Testis (tissue), 3 donors: ENCODE results near the gene BARX2. TPM values are rescaled to one million over a fixed set of nuclear protein-coding genes. Genes with fewer than 3 reads are reported as not detected.

ENCODE experiments used
- DNase-seq: peaks from one replicate; pipeline ENCODE4 v3.0.0-alpha.2; 2019
- H3K27ac ChIP-seq, 2 donors: fragments of 200-600 bp; sonication (generic); one replicate each; pipeline ENCODE4 v1.5.1; 2019
- H3K27me3 ChIP-seq: fragments of 200-600 bp; sonication (generic); one replicate; pipeline ENCODE4 v1.5.1; 2019
- H3K36me3 ChIP-seq: fragments of 200-600 bp; sonication (generic); one replicate; pipeline ENCODE4 v1.5.1; 2017; ENCODE audit warnings: low read depth; ENCODE audit errors: missing control alignments
- H3K4me1 ChIP-seq: fragments of 200-600 bp; sonication (generic); one replicate; pipeline ENCODE4 v1.5.1; 2019
- H3K4me3 ChIP-seq, 2 donors: fragments of 200-600 bp; sonication (generic); one replicate each; pipeline ENCODE4 v1.5.1; 2017 to 2019
- H3K9me3 ChIP-seq: fragments of 200-600 bp; sonication (generic); one replicate; pipeline ENCODE4 v1.5.1; 2017
- POLR2A ChIP-seq: fragments of 450-650 bp; IDR thresholded peaks from one replicate; pipeline ENCODE4 v1.6.1; 2017; ENCODE audit warnings: antibody characterized with exemption, mild to moderate bottlenecking, moderate library complexity
- WGBS, 2 donors: methylation state at CpG; one replicate each; pipeline ENCODE4 v1.1.5; 2018; 5-methylcytosine and 5-hydroxymethylcytosine counted together
- intact Hi-C: fragments of 100-400 bp; cut with DNase I; formaldehyde crosslinking; loops from one replicate; pipeline ENCODE4 v1.15.1; 2023; ENCODE audit warnings: low total_unique reads
- polyA plus RNA-seq: library from polyadenylated mRNA; stranded (reverse); fragments of 350-450 nt; fragmentation: Illumina TruSeq; extraction: RNeasy Lipid Tissue Mini Kit (QIAGEN cat#74804); gene quantifications from one replicate; pipeline ENCODE4 v1.2.3, GENCODE V29; 2014; ENCODE audit warnings: low read depth, low replicate concordance; ENCODE audit not compliant: insufficient read depth
- total RNA-seq, 2 donors: library from RNA; depleted of rRNA; stranded (reverse); fragments of >200 nt; gene quantifications; one replicate each; pipeline ENCODE4 v1.2.3, GENCODE V29; 2016
- TF ChIP-seq, protein P1 (sequence below), 3 experiments: fragments of 450-650 bp in 2 of 3; fragments of 200-600 bp in 1 of 3; sonication (generic) in 1 of 3; IDR thresholded peaks; one replicate each; pipeline ENCODE4 v1.5.1; 2016 to 2019; ENCODE audit warnings: antibody characterized with exemption in 3 of 3, mild to moderate bottlenecking in 2 of 3, moderate library complexity in 1 of 3

Gene BARX2
- total and polyA plus RNA-seq, 3 donors from 2014 or later = 4.3 to 5.0 (median 4.5) TPM

DNA sequence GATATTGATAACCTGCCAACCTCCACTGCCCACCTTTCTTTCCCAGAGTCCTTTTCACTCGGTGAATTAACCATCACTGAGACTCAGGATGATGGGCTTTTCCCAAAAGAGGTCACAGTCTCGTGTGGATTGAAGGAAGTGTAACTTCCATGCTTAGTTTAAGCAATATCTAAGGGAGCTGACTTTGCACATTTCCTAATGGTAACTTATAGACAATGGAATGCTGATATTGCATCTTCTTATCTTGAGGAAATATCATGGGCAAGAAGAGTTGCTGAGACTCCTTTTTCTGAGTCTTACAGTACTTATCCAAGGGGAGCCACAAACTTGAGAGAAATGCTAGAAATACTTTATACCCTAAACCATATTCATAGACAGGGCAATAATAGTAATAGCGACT, 8.8 kb downstream of the BARX2 start:
- H3K27me3 ChIP-seq = no peaks in the 10 kb centered on the region
- intact Hi-C loops = no loop called here
- no peak overlapping the region for H3K4me3 ChIP-seq
- no peaks in the 10 kb centered on the region for H3K4me1 ChIP-seq
- H3K36me3 ChIP-seq = no peaks in the 10 kb centered on the region
- DNase-seq = no peak
- H3K27ac ChIP-seq = no peak overlapping the region
- no peak for TF ChIP-seq POLR2A
- TF ChIP-seq, protein P1, sequence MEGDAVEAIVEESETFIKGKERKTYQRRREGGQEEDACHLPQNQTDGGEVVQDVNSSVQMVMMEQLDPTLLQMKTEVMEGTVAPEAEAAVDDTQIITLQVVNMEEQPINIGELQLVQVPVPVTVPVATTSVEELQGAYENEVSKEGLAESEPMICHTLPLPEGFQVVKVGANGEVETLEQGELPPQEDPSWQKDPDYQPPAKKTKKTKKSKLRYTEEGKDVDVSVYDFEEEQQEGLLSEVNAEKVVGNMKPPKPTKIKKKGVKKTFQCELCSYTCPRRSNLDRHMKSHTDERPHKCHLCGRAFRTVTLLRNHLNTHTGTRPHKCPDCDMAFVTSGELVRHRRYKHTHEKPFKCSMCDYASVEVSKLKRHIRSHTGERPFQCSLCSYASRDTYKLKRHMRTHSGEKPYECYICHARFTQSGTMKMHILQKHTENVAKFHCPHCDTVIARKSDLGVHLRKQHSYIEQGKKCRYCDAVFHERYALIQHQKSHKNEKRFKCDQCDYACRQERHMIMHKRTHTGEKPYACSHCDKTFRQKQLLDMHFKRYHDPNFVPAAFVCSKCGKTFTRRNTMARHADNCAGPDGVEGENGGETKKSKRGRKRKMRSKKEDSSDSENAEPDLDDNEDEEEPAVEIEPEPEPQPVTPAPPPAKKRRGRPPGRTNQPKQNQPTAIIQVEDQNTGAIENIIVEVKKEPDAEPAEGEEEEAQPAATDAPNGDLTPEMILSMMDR (IDR thresholded peaks at IDR 0.05) = no peak
- no peaks in the 10 kb centered on the region for H3K9me3 ChIP-seq
- WGBS, 2 donors = 85 to 88% methylated on average over 3 of the region's 3 CpGs

DNA sequence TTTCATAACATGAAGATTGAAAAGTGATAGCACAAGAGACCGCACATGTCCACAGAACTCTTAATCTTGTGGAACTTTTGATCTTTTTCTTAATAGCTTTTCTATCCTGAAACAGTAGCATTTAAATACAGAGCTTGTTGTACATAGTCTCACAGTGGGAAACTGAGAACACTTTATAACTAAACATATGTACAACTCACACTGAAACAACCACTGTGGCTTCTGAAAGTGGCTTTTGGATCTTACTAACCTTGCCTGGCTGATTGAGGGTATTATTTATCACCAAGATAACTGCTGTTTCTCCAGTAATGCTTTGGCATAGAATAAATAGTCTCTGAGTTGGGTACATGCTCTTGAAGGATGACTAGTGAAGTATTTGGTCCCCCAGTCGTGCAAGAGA, 10.2 kb downstream of the BARX2 start:
- no peak overlapping the region for H3K4me3 ChIP-seq
- TF ChIP-seq, protein P1 (IDR thresholded peaks at IDR 0.05) = no peak
- no peak for TF ChIP-seq POLR2A
- intact Hi-C loops = no loop called here
- no peaks in the 10 kb centered on the region for H3K9me3 ChIP-seq
- WGBS, 2 donors = 78 to 90% methylated on average over 2 of the region's 2 CpGs
- no peaks in the 10 kb centered on the region for H3K4me1 ChIP-seq
- no peaks in the 10 kb centered on the region for H3K27me3 ChIP-seq
- H3K36me3 ChIP-seq = no peaks in the 10 kb centered on the region
- no peak overlapping the region for H3K27ac ChIP-seq
- DNase-seq = no peak

DNA sequence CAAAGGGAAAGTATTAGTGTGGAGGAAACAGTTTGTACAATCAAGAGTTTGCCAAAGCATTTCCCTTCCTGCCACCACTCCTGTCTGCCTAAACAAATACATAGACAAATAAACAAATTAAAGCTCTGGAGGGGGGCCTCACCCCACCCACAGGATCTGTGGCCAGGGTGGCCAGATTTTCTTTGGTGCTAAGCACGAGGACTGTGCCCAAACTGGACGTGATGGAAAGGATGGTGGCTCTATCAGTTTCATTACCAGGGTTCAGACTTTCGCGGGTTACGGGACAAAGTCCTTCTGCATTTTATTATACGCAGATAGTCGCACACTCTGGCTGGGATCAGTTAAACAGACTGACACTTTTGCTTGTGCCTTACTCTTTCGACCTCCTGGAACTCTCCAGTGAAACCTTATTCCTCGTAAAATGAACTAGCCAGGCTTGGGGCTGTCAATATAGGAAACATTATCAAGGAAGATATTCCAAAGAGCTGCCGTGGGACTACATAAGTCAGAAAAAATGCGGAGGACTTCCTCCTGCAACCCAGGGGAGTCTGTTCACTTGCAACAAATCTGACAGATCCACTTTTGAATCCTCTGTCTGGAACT, 11.2 kb downstream of the BARX2 start:
- TF ChIP-seq POLR2A = no peak
- TF ChIP-seq, protein P1 (IDR thresholded peaks at IDR 0.05) = no peak
- H3K27ac ChIP-seq = no peak overlapping the region
- H3K27me3 ChIP-seq = no peaks in the 10 kb centered on the region
- no peak overlapping the region for H3K4me3 ChIP-seq
- 45 to 46% methylated on average over 11 of the region's 11 CpGs for WGBS, 2 donors
- no peaks in the 10 kb centered on the region for H3K4me1 ChIP-seq
- no peaks in the 10 kb centered on the region for H3K9me3 ChIP-seq
- no peaks in the 10 kb centered on the region for H3K36me3 ChIP-seq
- intact Hi-C loops = no loop called here
- DNase-seq = no peak

- Histone ChIP-seq H3K9me3 (no peaks in the 10 kb centered on the region), H3K27me3 (no peaks in the 10 kb centered on the region), H3K36me3 (no peaks in the 10 kb centered on the region), H3K4me1 (no peaks in the 10 kb centered on the region), H3K4me3 (no peak overlapping the region), H3K27ac (no peak overlapping the region)
- DNase-seq = no peak
- TF ChIP-seq, protein P1 (IDR thresholded peaks at IDR 0.05) = no peak
- no peak for TF ChIP-seq POLR2A
- 78 to 83% methylated on average over 1 of the region's 1 CpG for WGBS, 2 donors
- intact Hi-C loops = no loop called here
These were observed 11.8 kb downstream of the BARX2 start for GRCh38 chr11:129387434-129387833.

GRCh38 chr11:129388824-129389223, 13.2 kb downstream of the BARX2 start:
- DNase-seq = no peak
- TF ChIP-seq, protein P1 (IDR thresholded peaks at IDR 0.05) = no peak
- no peak for TF ChIP-seq POLR2A
- H3K27me3 ChIP-seq = no peaks in the 10 kb centered on the region

More at GRCh38 chr11:129388824-129389223, 13.2 kb downstream of the BARX2 start:
- Histone ChIP-seq H3K36me3 (no peaks in the 10 kb centered on the region), H3K4me3 (no peak overlapping the region), H3K27ac (no peak overlapping the region), H3K4me1 (no peaks in the 10 kb centered on the region), H3K9me3 (no peaks in the 10 kb centered on the region)
- 70 to 80% methylated on average over 2 of the region's 2 CpGs for WGBS, 2 donors
- intact Hi-C loops = no loop called here
